GM10248 (cell line): ENCODE measurements around the gene GGNBP2.
"Not testable (repeated sequence)": the region's sequence is repeated elsewhere in the genome, so short reads cannot be mapped to it uniquely, and the experiment has no call there.

Source experiments
- CTCF ChIA-PET: fragments of 300-600 bp; sonication (Branson Sonifier 250); formaldehyde crosslinking; extraction: SDS; loops from one replicate; lab custom pipeline; 2021; ENCODE audit warnings: antibody characterized with exemption; lab: Yijun Ruan, JAX
- POLR2A ChIA-PET: fragments of 350-650 bp; sonication (Branson Sonifier 250); formaldehyde crosslinking; extraction: SDS; loops from one replicate; lab custom pipeline; 2020; ENCODE audit warnings: antibody characterized with exemption; lab: Yijun Ruan, JAX
- DNase-seq: peaks from one replicate; pipeline ENCODE4 v3.0.0; 2012; ENCODE audit errors: extremely low spot score
- CTCF ChIP-seq: IDR thresholded peaks from 2 replicates; pipeline ENCODE4 v1.5.1; 2012; ENCODE audit warnings: mild to moderate bottlenecking, low read depth; ENCODE audit errors: extremely low read depth, missing control alignments, control extremely low read depth

The GGNBP2 gene

GRCh38 chr17:36506249-36506826, 38.4 kb upstream of the GGNBP2 start:
- DNase-seq = no peak
- TF ChIP-seq CTCF = no peak
- CTCF ChIA-PET = interaction anchor here (1.1 kb wide), 1 partner anchor 8 kb away, joined by 3 read pairs; no protein-coding TSS in a partner anchor
- POLR2A ChIA-PET = no interaction called here

- POLR2A ChIA-PET = no interaction called here
- no peak for DNase-seq
- TF ChIP-seq CTCF = no peak
- CTCF ChIA-PET = interaction anchor here (1.2 kb wide), 1 partner anchor 9 kb away, joined by 3 read pairs; no protein-coding TSS in a partner anchor
These were observed 37.9 kb upstream of the GGNBP2 start for GRCh38 chr17:36506831-36507230.

GRCh38 chr17:36507266-36507665, 37.5 kb upstream of the GGNBP2 start:
- no peak for TF ChIP-seq CTCF
- DNase-seq = no peak
- POLR2A ChIA-PET = no interaction called here
- CTCF ChIA-PET = interaction anchor here (1.2 kb wide), 1 partner anchor 9 kb away, joined by 3 read pairs; no protein-coding TSS in a partner anchor

- DNase-seq, POLR2A ChIA-PET, CTCF ChIA-PET: not testable (repeated sequence)
These were observed 36.3 kb upstream of the GGNBP2 start for GRCh38 chr17:36508439-36508838.

GRCh38 chr17:36509272-36509985, 35.3 kb upstream of the GGNBP2 start:
- no peak for TF ChIP-seq CTCF
- POLR2A ChIA-PET = no interaction called here
- CTCF ChIA-PET = no interaction called here

GRCh38 chr17:36510636-36511035, 34.1 kb upstream of the GGNBP2 start:
- TF ChIP-seq CTCF = no peak
- DNase-seq = no peak
- CTCF ChIA-PET = no interaction called here
- POLR2A ChIA-PET = no interaction called here

More at GRCh38 chr17:36509272-36509985, 35.3 kb upstream of the GGNBP2 start:
- DNase-seq = no peak

GRCh38 chr17:36511216-36511615, 33.5 kb upstream of the GGNBP2 start:
- ChIA-PET POLR2A (no interaction called here), CTCF (no interaction called here)
- DNase-seq = no peak
- TF ChIP-seq CTCF = no peak
